Measurements from ENCODE around the gene TRIM46. TPM values are rescaled to one million over a fixed set of nuclear protein-coding genes. Genes with fewer than 3 reads are reported as not detected.
A peak's percentile ranks its signal among the peaks of the same experiment; 100 is the strongest.
"Not testable (repeated sequence)": the region's sequence is repeated elsewhere in the genome, so short reads cannot be mapped to it uniquely, and the experiment has no call there.

The TRIM46 gene
- total RNA-seq, 1 donor from 2014 or later = 10.7 TPM

DNA sequence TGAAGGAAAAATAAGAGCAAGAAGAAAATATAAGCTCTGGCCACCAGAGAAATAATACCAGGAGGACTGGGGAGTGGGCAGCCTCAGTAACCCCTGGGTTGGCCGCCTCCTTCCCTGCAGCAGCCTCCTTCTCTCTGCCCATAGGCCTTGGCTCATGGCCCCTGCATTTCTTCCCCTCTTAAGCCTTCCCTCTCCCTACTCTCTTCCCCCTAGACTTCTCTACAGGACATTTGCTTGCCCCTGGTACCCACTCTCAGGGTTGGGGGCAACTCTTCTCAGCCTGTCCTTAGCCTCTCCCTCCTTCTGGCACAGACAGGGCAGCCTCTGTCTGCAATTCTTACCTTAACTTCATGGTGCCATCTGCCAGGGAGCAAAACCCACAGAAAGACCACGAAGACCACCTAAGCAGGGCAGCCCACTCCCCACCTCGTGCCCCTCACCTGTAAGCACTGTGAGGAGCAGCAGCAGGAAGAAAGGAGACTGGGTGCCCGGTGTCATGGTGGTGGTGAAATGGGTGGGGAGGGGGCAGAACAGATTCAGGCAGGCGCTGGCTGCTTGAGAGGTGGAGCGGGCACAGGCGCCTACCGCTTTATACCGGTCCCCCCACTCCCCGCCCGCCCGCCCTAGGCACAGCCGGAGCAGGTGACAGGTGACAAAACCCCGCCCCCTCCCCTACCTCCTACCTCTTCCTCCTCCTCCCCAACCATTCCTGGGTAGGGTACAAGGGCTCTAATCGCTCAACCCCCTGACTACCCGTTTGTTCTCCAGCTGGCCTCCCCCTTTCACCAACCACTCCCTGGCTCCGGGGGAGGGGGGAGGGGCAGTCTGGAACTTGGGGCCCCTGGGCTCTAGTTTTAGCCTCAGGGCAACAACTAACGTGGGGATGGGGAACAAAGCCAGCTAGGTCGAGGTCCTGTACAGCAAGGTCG, 19.0 kb downstream of the TRIM46 start:
- no peaks in the 10 kb centered on the region for H3K9me3 Mint-ChIP-seq
- H3K27me3 Mint-ChIP-seq = no peaks in the 10 kb centered on the region
- H3K36me3 Mint-ChIP-seq (ENCODE audit: low read depth) = peaks cover 11% of the 10 kb centered on the region
- peak overlapping the region; percentile 97 for H3K4me3 Mint-ChIP-seq
- intact Hi-C loops (cut with micrococcal nuclease) = loop anchor here (1.0 to 5.0 kb wide), 4 partner anchors 16 to 210 kb away; partner anchors contain the start of genes FDPS, FLAD1 and ZBTB7B
- peaks cover 38% of the 10 kb centered on the region for H3K4me1 Mint-ChIP-seq
- peak overlapping the region; percentile 100 for H3K27ac Mint-ChIP-seq
- no peak for DNase-seq

DNA sequence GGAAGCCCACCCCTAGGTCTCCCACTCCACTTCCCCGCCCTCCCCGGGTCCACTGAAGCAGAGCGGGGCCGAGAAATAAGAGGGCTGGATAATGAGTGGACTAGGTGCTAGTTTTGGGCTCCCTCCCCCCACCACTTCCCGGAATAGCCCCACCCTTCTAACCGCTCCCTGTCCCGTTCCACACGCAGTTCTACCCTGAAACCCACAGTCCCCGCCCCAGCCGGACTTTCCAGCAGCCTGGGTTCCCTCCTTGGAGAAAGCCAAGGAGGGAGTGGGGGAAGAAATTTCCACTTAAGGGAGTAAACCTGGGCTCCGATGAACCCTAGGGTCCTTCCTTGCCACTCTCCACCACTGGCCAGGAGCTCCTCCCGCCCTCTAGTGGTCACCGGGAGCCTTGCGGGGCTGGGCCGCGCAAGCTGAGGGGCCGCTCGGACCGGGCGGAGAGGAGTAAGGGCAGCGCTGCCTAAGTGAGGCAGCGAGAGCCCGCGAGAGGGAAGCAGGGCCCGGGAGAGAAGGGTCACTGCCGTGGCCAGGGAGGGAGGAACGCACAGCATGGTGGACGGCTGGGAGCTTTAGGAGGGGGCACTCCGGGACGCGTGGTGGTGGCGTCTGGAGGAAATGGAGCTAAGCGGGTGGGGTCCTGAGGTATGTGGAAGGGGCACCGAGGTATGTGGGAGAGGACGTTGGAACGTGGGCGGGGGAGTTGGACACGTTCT, 19.8 kb downstream of the TRIM46 start:
- Mint-ChIP-seq H3K27me3 (no peaks in the 10 kb centered on the region), H3K4me3 (peak overlapping the region; percentile 97), H3K27ac (peak overlapping the region; percentile 100), H3K4me1 (peaks cover 34% of the 10 kb centered on the region), H3K9me3 (no peaks in the 10 kb centered on the region), H3K36me3 (ENCODE audit: low read depth) (peaks cover 17% of the 10 kb centered on the region)
- intact Hi-C loops (cut with micrococcal nuclease) = loop anchor here (1.0 to 5.0 kb wide), 4 partner anchors 17 to 211 kb away; partner anchors contain the start of genes FDPS, FLAD1 and ZBTB7B
- DNase-seq = peak; percentile 94

DNA sequence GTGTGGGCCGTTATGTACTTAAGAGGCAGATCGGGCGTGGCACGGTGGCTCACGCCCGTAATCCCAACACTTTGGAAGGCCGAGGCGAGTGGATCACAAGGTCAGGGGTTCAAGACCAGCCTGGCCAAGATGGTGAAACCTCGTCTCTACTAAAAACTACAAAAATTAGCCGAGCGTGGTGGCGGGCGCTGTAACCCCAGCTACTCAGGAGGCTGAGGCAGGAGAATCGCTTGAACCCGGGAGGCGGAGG, 20.3 kb downstream of the TRIM46 start:
- H3K27ac Mint-ChIP-seq = peak overlapping the region; percentile 100
- peak overlapping the region; percentile 97 for H3K4me3 Mint-ChIP-seq
- DNase-seq, H3K9me3 Mint-ChIP-seq, H3K27me3 Mint-ChIP-seq: not testable (repeated sequence)
- peaks cover 17% of the 10 kb centered on the region for H3K36me3 Mint-ChIP-seq (ENCODE audit: low read depth)
- intact Hi-C loops (cut with micrococcal nuclease) = loop anchor here (1.0 to 5.0 kb wide), 7 partner anchors 15 to 212 kb away; partner anchors contain the start of genes FDPS, FLAD1, KRTCAP2 and TRIM46
- H3K4me1 Mint-ChIP-seq = peaks cover 34% of the 10 kb centered on the region

DNA sequence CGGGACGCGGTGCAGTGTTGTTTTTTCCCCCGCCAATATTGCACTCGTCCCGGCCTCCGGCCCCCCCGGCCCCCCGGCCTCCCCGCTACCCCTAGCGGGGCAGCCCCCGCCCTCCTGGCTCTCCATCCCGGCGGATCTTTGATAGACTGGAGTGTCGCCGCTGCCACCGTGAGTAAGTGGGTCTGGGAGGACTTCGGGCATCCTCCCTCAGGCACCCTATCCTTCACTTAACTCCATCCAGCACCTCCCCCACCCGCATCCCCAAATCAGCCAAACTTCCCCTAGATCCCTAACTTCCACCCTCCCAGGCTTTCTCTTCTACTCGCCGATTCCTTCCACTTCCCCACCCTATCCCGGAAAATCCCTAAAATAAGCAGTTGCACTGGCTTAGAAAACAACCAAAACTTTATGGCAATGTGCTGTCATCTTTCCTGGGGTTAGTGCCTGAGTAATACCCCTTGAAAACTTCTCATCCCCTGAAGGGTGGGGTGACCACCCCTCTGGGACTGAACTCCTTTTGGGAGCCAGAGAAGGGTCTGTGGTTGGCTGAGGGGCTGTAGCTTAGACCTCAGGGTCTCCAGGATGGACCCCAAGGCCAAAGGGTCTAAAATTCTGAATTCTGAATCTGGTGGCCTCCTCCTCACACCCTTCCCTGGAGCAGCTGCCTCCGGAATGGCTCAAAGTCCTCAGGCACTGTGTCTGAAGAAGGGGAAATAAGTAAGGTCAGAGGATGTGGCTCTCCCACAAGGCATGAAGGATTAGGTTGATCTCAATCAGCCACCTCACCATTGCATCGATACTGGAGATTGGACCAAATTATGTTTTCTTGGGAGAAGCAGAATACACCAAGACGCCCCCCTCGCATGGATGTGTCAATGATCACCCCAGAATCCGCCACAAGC, 21.8 kb downstream of the TRIM46 start:
- H3K9me3 Mint-ChIP-seq = no peaks in the 10 kb centered on the region
- intact Hi-C loops (cut with micrococcal nuclease) = no loop called here
- no peaks in the 10 kb centered on the region for H3K27me3 Mint-ChIP-seq
- DNase-seq = no peak
- H3K4me3 Mint-ChIP-seq = peak overlapping the region; percentile 89
- H3K4me1 Mint-ChIP-seq = peaks cover 34% of the 10 kb centered on the region
- peaks cover 17% of the 10 kb centered on the region for H3K36me3 Mint-ChIP-seq (ENCODE audit: low read depth)
- peak overlapping the region; percentile 90 for H3K27ac Mint-ChIP-seq

DNA sequence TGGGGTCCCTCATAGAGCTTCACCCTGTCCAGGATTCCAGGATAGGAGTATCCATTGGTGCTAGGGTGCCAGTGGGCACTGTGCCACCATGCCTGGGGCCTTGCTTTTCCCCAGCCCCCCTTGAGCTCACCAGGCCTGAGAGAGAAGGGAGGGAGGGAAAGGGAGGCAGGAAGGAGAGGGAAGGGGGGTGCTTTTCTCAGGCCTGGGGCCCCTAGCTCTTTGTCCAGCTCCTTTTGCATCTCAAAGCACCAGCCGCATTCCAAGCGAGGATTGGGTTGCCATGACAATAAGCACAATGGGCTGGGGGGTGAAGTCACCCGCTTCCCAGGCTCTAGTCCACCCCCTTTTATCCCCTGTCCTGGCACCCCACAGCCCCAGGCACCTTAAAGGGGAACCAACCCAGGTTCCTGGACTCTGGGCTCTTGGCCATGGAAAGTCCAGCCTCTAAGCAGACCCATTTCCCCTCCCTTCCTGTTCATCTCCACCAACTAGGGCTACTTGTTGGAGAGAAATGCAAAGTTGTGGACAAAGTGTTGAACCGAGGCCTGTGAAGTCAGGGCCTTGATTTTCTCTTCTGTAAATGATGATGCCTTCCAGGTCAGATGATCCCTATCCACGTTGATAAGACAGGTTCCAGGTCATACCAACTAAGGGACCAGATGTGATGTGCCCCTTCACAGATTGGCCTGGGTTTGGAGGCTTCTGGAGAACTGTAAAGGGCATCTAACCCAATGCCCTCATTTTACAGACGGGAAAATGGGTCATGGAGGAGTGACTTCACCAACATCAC, 22.6 kb downstream of the TRIM46 start:
- intact Hi-C loops (cut with micrococcal nuclease) = no loop called here
- Mint-ChIP-seq H3K4me1 (peaks cover 34% of the 10 kb centered on the region), H3K27ac (no peak overlapping the region), H3K27me3 (no peaks in the 10 kb centered on the region), H3K36me3 (ENCODE audit: low read depth) (peaks cover 24% of the 10 kb centered on the region), H3K9me3 (no peaks in the 10 kb centered on the region), H3K4me3 (peak overlapping the region; percentile 89)
- DNase-seq = no peak

DNA sequence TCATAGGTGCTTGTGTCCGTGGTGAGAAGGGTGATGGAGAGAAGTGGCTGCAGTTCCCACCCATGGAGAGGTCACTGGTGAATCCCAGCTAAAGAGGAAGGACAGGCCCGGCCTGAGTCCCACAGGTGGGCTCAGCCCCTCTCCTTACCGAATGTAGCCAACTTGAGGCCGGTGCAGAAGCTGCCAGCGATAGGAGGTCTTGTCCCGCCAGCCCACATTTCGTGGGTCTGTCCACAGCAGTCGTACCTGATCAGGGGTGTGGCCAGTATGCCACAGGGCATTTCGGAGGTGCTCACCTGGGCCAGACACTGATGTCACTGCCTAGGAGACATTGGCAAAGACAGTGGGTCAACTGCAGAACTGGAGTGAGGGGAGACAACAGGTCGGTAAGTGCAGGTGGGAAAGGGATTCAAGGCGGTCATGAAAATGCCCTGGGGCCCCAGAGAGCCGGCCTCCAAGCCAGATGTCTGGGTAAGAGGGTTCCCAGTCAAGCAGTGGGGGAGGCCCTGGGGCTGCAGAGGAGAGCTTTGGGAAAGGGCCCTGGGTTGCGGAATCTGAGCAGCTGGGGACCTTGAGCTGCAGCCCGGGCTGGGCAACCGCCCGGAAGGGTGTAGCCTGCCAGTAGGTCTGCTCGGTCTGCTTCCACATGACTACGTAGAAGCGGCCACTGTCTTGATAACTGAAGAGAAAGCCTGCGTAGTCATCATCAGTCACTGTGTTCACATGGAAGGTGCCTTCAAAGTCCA, 23.4 kb downstream of the TRIM46 start:
- Mint-ChIP-seq H3K36me3 (ENCODE audit: low read depth) (peaks cover 24% of the 10 kb centered on the region), H3K4me3 (no peak overlapping the region), H3K27ac (no peak overlapping the region), H3K27me3 (no peaks in the 10 kb centered on the region), H3K4me1 (peaks cover 31% of the 10 kb centered on the region), H3K9me3 (no peaks in the 10 kb centered on the region)
- intact Hi-C loops (cut with micrococcal nuclease) = no loop called here
- DNase-seq = no peak

DNA sequence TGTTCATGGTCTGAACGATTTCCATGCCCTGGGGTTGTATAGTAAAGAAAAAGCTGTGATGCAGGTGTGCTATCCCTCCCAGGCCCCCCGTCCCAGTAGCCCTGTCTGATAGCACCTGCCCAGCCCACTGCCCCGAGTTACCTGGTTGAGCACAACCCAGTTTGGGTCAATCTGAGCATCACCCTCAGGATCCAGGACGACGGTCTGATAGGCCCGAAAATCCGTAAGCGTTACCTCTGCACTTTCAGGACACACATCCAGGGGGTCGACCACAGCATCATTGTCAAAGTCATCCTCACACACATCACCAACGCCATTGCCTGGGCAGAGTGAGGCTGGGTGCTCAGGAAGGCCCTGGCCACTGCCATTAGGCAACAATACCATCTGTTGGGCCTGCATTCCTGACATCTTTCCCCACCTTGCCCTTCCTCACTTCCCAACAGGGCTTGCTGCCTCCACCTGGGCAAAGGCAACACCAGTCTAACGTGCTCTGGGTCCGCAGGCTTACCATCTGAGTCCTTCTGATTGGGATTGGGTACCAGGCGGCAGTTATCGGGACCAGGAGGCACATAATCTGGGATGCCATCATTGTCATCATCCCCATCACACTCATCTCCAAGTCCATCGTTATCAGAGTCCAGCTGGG, 24.4 kb downstream of the TRIM46 start:
- no peak overlapping the region for H3K27ac Mint-ChIP-seq
- H3K4me1 Mint-ChIP-seq = peaks cover 26% of the 10 kb centered on the region
- intact Hi-C loops (cut with micrococcal nuclease) = no loop called here
- H3K9me3 Mint-ChIP-seq = no peaks in the 10 kb centered on the region
- H3K36me3 Mint-ChIP-seq (ENCODE audit: low read depth) = peaks cover 24% of the 10 kb centered on the region
- no peaks in the 10 kb centered on the region for H3K27me3 Mint-ChIP-seq
- DNase-seq = no peak
- no peak overlapping the region for H3K4me3 Mint-ChIP-seq

DNA sequence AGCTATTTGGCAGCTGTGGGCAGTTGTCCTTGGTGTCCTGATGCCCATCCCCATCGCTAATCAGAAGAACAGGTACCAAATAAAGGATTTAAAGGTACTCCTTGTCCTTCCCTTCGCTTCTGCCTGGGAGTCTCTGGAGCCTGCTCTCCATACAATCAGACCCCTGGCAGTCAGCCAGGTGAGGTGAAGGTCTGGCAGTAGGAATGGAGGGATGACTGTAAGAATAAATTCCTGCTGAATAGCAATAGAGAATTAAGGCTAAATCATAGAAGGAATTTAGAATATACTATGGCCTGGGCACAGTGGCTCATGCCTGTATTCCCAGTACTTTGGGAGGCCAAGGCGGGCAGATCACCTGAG, 24.9 kb downstream of the TRIM46 start:
- DNase-seq = no peak
- H3K4me1 Mint-ChIP-seq = peaks cover 21% of the 10 kb centered on the region
- H3K27ac Mint-ChIP-seq = no peak overlapping the region
- H3K9me3 Mint-ChIP-seq = no peaks in the 10 kb centered on the region
- no peaks in the 10 kb centered on the region for H3K27me3 Mint-ChIP-seq
- H3K36me3 Mint-ChIP-seq (ENCODE audit: low read depth) = peaks cover 24% of the 10 kb centered on the region
- no peak overlapping the region for H3K4me3 Mint-ChIP-seq
- intact Hi-C loops (cut with micrococcal nuclease) = no loop called here

DNA sequence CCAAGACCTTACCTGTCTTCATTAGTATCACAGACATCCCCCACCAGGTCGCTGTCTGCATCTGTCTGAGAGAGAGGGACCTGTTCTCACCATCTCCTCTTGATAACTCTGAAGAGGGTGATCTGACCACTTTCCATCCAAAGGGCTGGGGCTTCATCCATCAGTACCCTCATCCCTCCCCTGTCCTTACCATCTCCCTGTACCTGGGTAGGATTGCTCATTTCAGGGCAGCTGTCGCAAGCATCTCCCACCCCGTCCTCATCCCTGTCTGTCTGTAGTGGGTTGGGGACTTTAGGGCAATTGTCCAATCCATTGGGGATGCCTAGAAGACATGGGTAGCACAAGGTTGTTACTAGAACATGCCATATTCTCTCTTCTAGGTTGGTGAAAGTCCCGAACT, 26.1 kb downstream of the TRIM46 start:
- H3K27ac Mint-ChIP-seq = no peak overlapping the region
- peaks cover 24% of the 10 kb centered on the region for H3K36me3 Mint-ChIP-seq (ENCODE audit: low read depth)
- no peaks in the 10 kb centered on the region for H3K27me3 Mint-ChIP-seq
- no peaks in the 10 kb centered on the region for H3K9me3 Mint-ChIP-seq
- H3K4me1 Mint-ChIP-seq = peaks cover 11% of the 10 kb centered on the region
- intact Hi-C loops (cut with micrococcal nuclease) = no loop called here
- no peak for DNase-seq
- H3K4me3 Mint-ChIP-seq = no peak overlapping the region

DNA sequence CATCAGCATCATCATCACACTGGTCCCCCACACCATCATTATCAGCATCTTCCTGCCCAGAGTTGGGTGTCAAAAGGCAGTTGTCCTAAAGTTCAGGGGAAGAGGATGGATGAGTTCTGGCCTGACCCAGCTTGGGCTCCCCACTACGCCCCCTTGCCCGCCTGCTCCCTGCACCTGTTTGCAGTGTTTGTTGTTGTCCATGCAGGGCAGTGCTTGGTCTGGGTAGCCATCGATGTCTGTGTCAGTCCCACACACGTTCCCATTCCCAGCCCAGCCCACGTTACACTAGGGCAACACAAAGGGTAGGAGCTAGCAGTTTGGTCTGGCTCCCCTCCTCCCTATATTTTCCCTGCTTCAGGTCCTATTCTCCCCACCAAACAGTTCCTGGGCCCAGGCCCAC, 27.3 kb downstream of the TRIM46 start:
- Mint-ChIP-seq H3K27ac (no peak overlapping the region), H3K4me3 (no peak overlapping the region), H3K36me3 (ENCODE audit: low read depth) (peaks cover 21% of the 10 kb centered on the region), H3K9me3 (no peaks in the 10 kb centered on the region), H3K4me1 (peaks cover 5% of the 10 kb centered on the region), H3K27me3 (no peaks in the 10 kb centered on the region)
- DNase-seq = no peak
- intact Hi-C loops (cut with micrococcal nuclease) = no loop called here

DNA sequence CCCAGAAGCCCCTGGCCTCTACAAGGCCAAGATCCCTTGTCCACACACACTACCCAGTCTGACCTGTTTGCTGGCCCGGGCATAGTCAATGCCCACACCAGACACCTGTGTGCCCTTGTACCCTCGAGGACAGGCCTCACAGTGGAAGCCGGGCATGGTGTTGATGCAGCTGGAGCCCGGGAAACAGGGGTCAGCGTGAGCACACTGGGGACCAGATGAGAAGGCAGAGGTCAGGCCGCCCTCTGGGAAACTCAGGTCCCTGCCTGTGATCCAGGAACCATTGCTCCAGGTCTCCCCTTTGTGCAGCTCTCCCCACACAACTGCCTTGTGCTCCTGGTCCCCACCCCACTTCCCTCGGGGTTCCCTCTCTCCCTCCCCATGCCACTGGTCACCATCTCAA, 28.5 kb downstream of the TRIM46 start:
- H3K4me1 Mint-ChIP-seq = peaks cover 8% of the 10 kb centered on the region
- no peaks in the 10 kb centered on the region for H3K27me3 Mint-ChIP-seq

More for the DNA sequence above, 28.5 kb downstream of the TRIM46 start:
- H3K9me3 Mint-ChIP-seq = no peaks in the 10 kb centered on the region
- peaks cover 16% of the 10 kb centered on the region for H3K36me3 Mint-ChIP-seq (ENCODE audit: low read depth)
- H3K4me3 Mint-ChIP-seq = no peak overlapping the region
- H3K27ac Mint-ChIP-seq = no peak overlapping the region
- intact Hi-C loops (cut with micrococcal nuclease) = no loop called here
- DNase-seq = no peak

All from activated CD4-positive, alpha-beta T cell treated with anti-CD3 and anti-CD28 coated beads, Interleukin-2, amount 10 ng/mL, durations not matched to agents 24 days and 14 days (primary cell).